K562 (cell line): ENCODE results near the gene HCAR2. TPM values are rescaled to one million over a fixed set of nuclear protein-coding genes. Genes with fewer than 3 reads are reported as not detected.

Experiments
- ATAC-seq: fragments of 200-7000 bp; cut with Tn5 transposase; 3 replicates; pipeline ENCODE4 v1.9.1; 2020; ENCODE audit warnings: moderate library complexity
- BruUV-seq: library from RNA; stranded (reverse); fragments of 400-500 nt; replicated peaks from 2 replicates; lab custom pipeline; 2021; lab: Mats Ljungman, UMichigan
- CTCF ChIA-PET: fragments of 300-600 bp; formaldehyde crosslinking; extraction: SDS; loops from one replicate; lab custom pipeline; 2021; ENCODE audit warnings: low intra/inter-chr PET ratio; lab: Yijun Ruan, JAX
- POLR2A ChIA-PET: fragments of 300-600, 350-650 bp; sonication (Branson Sonifier 250); formaldehyde crosslinking; extraction: SDS; loops from one replicate; lab custom pipeline; 2021; ENCODE audit warnings: antibody characterized with exemption, inconsistent platforms; lab: Yijun Ruan, JAX
- DNase-seq, 4 experiments: peaks; one replicate each; pipeline versions ENCODE4 v3.0.0 to v3.0.0-alpha.2; 2011 to 2018; ENCODE audit warnings: low spot score in 3 of 4, mixed read lengths in 3 of 4; ENCODE audit errors: extremely low read depth in 1 of 4
- FAIRE-seq: peaks from 2 replicates; lab custom pipeline; 2011; peaks lifted over from hg19 to GRCh38; lab: Jason Lieb, UNC
- H2AFZ ChIP-seq: 2 replicates; pipeline ENCODE4 v1.6.0; 2011; ENCODE audit warnings: low read depth, low read length, control low read depth, inconsistent platforms
- H3K27ac ChIP-seq: fragments of 200-600 bp; 3 replicates; pipeline ENCODE4 v1.8.0; 2011; ENCODE audit warnings: low read depth, mild to moderate bottlenecking, control low read depth, inconsistent platforms, low read length, moderate library complexity, mixed read lengths; ENCODE audit errors: extremely low read depth
- H3K27me3 ChIP-seq, 2 experiments: fragments of 300-600 bp in 1 of 2; 2 replicates in 1 of 2; 3 replicates in 1 of 2; pipeline versions ENCODE4 v1.6.0 to v1.8.0; 2011; ENCODE audit warnings: inconsistent platforms in 2 of 2, low read length in 2 of 2, mild to moderate bottlenecking in 1 of 2, mixed read lengths in 1 of 2, moderate library complexity in 1 of 2; ENCODE audit not compliant: control insufficient read depth in 2 of 2, insufficient read depth in 2 of 2
- H3K36me3 ChIP-seq: fragments of 300-600 bp; 3 replicates; pipeline ENCODE4 v1.8.0; 2011; ENCODE audit warnings: mild to moderate bottlenecking, low read length, inconsistent platforms; ENCODE audit not compliant: control insufficient read depth, insufficient read depth
- H3K4me1 ChIP-seq, 2 experiments: fragments of 200-600 bp in 1 of 2; replicated peaks in 1 of 2; 2 replicates in 1 of 2; 3 replicates in 1 of 2; pipeline versions ENCODE4 v1.5.1 to v1.8.0; 2011; ENCODE audit warnings: inconsistent platforms in 2 of 2, low read length in 2 of 2, mild to moderate bottlenecking in 1 of 2, mixed read lengths in 1 of 2, moderate library complexity in 1 of 2; ENCODE audit not compliant: control insufficient read depth in 2 of 2, insufficient read depth in 2 of 2
- H3K4me2 ChIP-seq: 2 replicates; pipeline ENCODE4 v1.6.1; 2011; ENCODE audit warnings: low read length, control low read depth, inconsistent platforms, mixed read lengths; ENCODE audit not compliant: insufficient read depth
- H3K4me3 ChIP-seq: fragments of 200-600 bp; sonication (generic), shearing (Covaris generic); 2 replicates; pipeline ENCODE4 v1.5.1; 2016; ENCODE audit warnings: control low read depth, inconsistent platforms
- H3K79me2 ChIP-seq: fragments of 200-600 bp; 3 replicates; pipeline ENCODE4 v1.8.0; 2011; ENCODE audit warnings: low read length, inconsistent platforms; ENCODE audit not compliant: control insufficient read depth, insufficient read depth
- H3K9ac ChIP-seq, 2 experiments: 2 replicates each; pipeline versions ENCODE4 v1.6.0 to v1.6.1; 2011; ENCODE audit warnings: low read depth in 2 of 2, low read length in 2 of 2, control low read depth in 1 of 2, inconsistent platforms in 1 of 2, mild to moderate bottlenecking in 1 of 2, mixed read lengths in 1 of 2; ENCODE audit not compliant: insufficient read depth in 1 of 2
- H3K9me1 ChIP-seq: one replicate; pipeline ENCODE4 v1.6.0; 2011; ENCODE audit warnings: inconsistent platforms, mild to moderate bottlenecking, low read length, moderate library complexity; ENCODE audit not compliant: control insufficient read depth, insufficient read depth
- H3K9me3 ChIP-seq: replicated peaks from 2 replicates; pipeline ENCODE4 v1.5.1; 2011; ENCODE audit warnings: low read depth, low read length, inconsistent platforms; ENCODE audit not compliant: control insufficient read depth, insufficient read depth
- H4K20me1 ChIP-seq: replicated peaks from 2 replicates; pipeline ENCODE4 v1.6.1; 2011; ENCODE audit warnings: low read length, inconsistent platforms, mixed read lengths; ENCODE audit not compliant: control insufficient read depth, insufficient read depth
- CBX5 ChIP-seq: IDR thresholded peaks from 2 replicates; pipeline ENCODE4 v1.6.1; 2014; ENCODE audit warnings: low read depth, borderline replicate concordance
- FOS ChIP-seq: IDR thresholded peaks from 3 replicates; pipeline ENCODE4 v1.6.1; 2011; ENCODE audit not compliant: insufficient read length; ENCODE audit errors: extremely low read depth
- LARP7 ChIP-seq: fragments of 450-650 bp; IDR thresholded peaks from 2 replicates; pipeline ENCODE4 v1.6.1; 2016
- MAX ChIP-seq: sonication (generic); formaldehyde crosslinking; IDR thresholded peaks from 2 replicates; pipeline ENCODE4 v1.9.0; 2022; ENCODE audit warnings: mild to moderate bottlenecking, missing genetic modification reagents
- PHTF2 ChIP-seq: fragments of 250-450 bp; sonication (Bioruptor Pico); IDR thresholded peaks from 2 replicates; pipeline ENCODE4 v1.5.0; 2021; ENCODE audit warnings: mild to moderate bottlenecking
- RCOR1 ChIP-seq, 2 experiments: IDR thresholded peaks; 2 replicates each; pipeline ENCODE4 v1.6.1; 2012; ENCODE audit warnings: low read depth in 2 of 2, low read length in 2 of 2, borderline replicate concordance in 1 of 2, improper control_type of control experiment in 1 of 2
- SRSF9 ChIP-seq: fragments of 200-400 bp; formaldehyde crosslinking; IDR thresholded peaks from 2 replicates; pipeline ENCODE4 v1.6.1; 2017; ENCODE audit warnings: low read depth, low read length, borderline replicate concordance
- USF1 ChIP-seq: sonication (generic); formaldehyde crosslinking; IDR thresholded peaks from 2 replicates; pipeline ENCODE4 v1.9.0; 2022; ENCODE audit warnings: mild to moderate bottlenecking, missing genetic modification reagents
- ZKSCAN3 ChIP-seq: fragments of 250-450 bp; sonication (Bioruptor Pico); IDR thresholded peaks from 2 replicates; pipeline ENCODE4 v1.4.0; 2020
- ZNF134 ChIP-seq: fragments of 250-450 bp; sonication (Bioruptor Pico); conservative IDR thresholded peaks from 2 replicates; pipeline ENCODE4 v1.4.0; 2020
- ZNF449 ChIP-seq: fragments of 250-450 bp; sonication (Bioruptor Pico); IDR thresholded peaks from 2 replicates; pipeline ENCODE4 v1.8.0; 2022; ENCODE audit warnings: moderate library complexity, mild to moderate bottlenecking, inconsistent platforms
- ZNF518B ChIP-seq: fragments of 250-450 bp; sonication (Bioruptor Pico); IDR thresholded peaks from 2 replicates; pipeline ENCODE4 v1.5.0; 2021; ENCODE audit warnings: mild to moderate bottlenecking, moderate library complexity
- WGBS: fragments of 100-300 bp; shearing (Covaris generic); methylation state at CpG from one replicate; pipeline ENCODE4 v1.1.6; 2016; ENCODE audit warnings: low coverage, mixed read lengths; ENCODE audit not compliant: insufficient coverage; ENCODE audit errors: missing lambda C conversion rate; 5-methylcytosine and 5-hydroxymethylcytosine counted together
- in situ Hi-C: fragments of 300-500 bp; cut with MboI; formaldehyde crosslinking; loops from 4 replicates; pipeline ENCODE4 v1.15.0; 2018; ENCODE audit warnings: inconsistent platforms, mixed read lengths
- intact Hi-C: fragments of 100-400 bp; cut with micrococcal nuclease; formaldehyde crosslinking; loops from 2 replicates; pipeline ENCODE4 v1.14.2; 2022
- polyA plus RNA-seq, 8 experiments: library from polyadenylated mRNA; depleted of rRNA in 4 of 8; stranded (reverse) in 5 of 8; unstranded in 3 of 8; fragments of >200 nt; fragmentation: Nextera tagmentation in 2 of 8; fragmentation: Illumina TruSeq in 1 of 8; extraction: Ambion mirVana in 2 of 8; extraction: Trizol in 1 of 8; gene quantifications; 2 replicates each; pipeline versions ENCODE4 v1.2.1 to v1.2.3, GENCODE V29; 2011 to 2014; ENCODE audit warnings: inconsistent platforms in 1 of 8, missing spikeins in 1 of 8
- total RNA-seq, 7 experiments: library from RNA; depleted of rRNA in 6 of 7; stranded (reverse); fragments of >200 nt in 6 of 7; fragmentation: Illumina TruSeq in 2 of 7; extraction: Trizol in 2 of 7; gene quantifications; 2 replicates each; pipeline versions ENCODE4 v1.2.1 to v1.2.3, GENCODE V29; 2011 to 2021; ENCODE audit warnings: low replicate concordance in 1 of 7

HCAR2 gene
- total and polyA plus RNA-seq, 9 of the 15 experiments (the other 6 are each of a cell fraction or from before 2014, with no cell fraction given), result not detected

GRCh38 chr12:122750781-122751515 lies 47.8 kb upstream of the HCAR2 start (continued):
- peak; percentile 33; the same call in 1 of the 2 replicates for TF ChIP-seq MAX (CRISPR knock-in tag)

GRCh38 chr12:122749569-122750332 lies 46.6 kb upstream of the HCAR2 start:
- H3K36me3 ChIP-seq, result peaks cover 12% of the 10 kb centered on the region; the same call in 2 of the 3 replicates
- H3K27me3 ChIP-seq, result no peaks in the 10 kb centered on the region
- POLR2A ChIA-PET, result no interaction called here
- intact Hi-C loops, result loop anchor here (10.0 kb wide), 1 partner anchor 355 kb away; no protein-coding TSS in a partner anchor
- 61% methylated on average over 6 of the region's 6 CpGs for WGBS
- H3K9me1 ChIP-seq, result no peaks in the 10 kb centered on the region
- H3K9me3 ChIP-seq, result no peaks in the 10 kb centered on the region
- no peak overlapping the region for H3K9ac ChIP-seq
- no peak for FAIRE-seq
- H2AFZ ChIP-seq, result peak overlapping the region; percentile 43; the same call in 1 of the 2 replicates
- peaks cover 18 to 26% of the 10 kb centered on the region in 2 experiments; a peak in 4 of 5 replicates for H3K4me1 ChIP-seq
- H3K4me2 ChIP-seq, result no peak overlapping the region
- in situ Hi-C loops, result loop anchor here (5.0 kb wide), 1 partner anchor 112 kb away; no protein-coding TSS in a partner anchor
- H3K4me3 ChIP-seq, result no peak overlapping the region
- no peak for ATAC-seq
- BruUV-seq, result no TSS peak
- H4K20me1 ChIP-seq, result no peaks in the 10 kb centered on the region
- CTCF ChIA-PET, result interaction anchor here (4.1 kb wide), 1 partner anchor 112 kb away, joined by 61 read pairs; no protein-coding TSS in a partner anchor
- H3K79me2 ChIP-seq, result peaks cover 21% of the 10 kb centered on the region
- H3K27ac ChIP-seq, result no peak overlapping the region
- DNase-seq, result peak; percentile 28 to 57 (median 40)
- TF ChIP-seq LARP7, result no peak
- TF ChIP-seq ZNF449, result no peak
- no peak for TF ChIP-seq ZKSCAN3 (CRISPR knock-in tag)
- no peak for TF ChIP-seq ZNF518B (CRISPR knock-in tag)
- no peak for TF ChIP-seq SRSF9
- no peak for TF ChIP-seq CBX5
- no peak for TF ChIP-seq ZNF134 (CRISPR knock-in tag)
- TF ChIP-seq RCOR1 (IDR thresholded peaks at IDR 0.05; ENCODE audit: borderline replicate concordance in 1 of 2, low read depth in 2 of 2, low read length in 2 of 2), result no peak
- peak; percentile 13 for TF ChIP-seq FOS
- TF ChIP-seq PHTF2 (CRISPR knock-in tag), result no peak
- TF ChIP-seq USF1 (CRISPR knock-in tag), result peak; percentile 96
